K562 (cell line): ENCODE data around the gene CNTRL. TPM values are rescaled to one million over a fixed set of nuclear protein-coding genes. Genes with fewer than 3 reads are reported as not detected.
A peak's percentile ranks its signal among the peaks of the same experiment; 100 is the strongest.

ENCODE experiments used
- ATAC-seq: fragments of 200-7000 bp; cut with Tn5 transposase; 3 replicates; pipeline ENCODE4 v1.9.1; 2020; ENCODE audit warnings: moderate library complexity
- BruUV-seq: library from RNA; stranded (reverse); fragments of 400-500 nt; replicated peaks from 2 replicates; lab custom pipeline; 2021; lab: Mats Ljungman, UMichigan
- CTCF ChIA-PET: fragments of 300-600 bp; formaldehyde crosslinking; extraction: SDS; loops from one replicate; lab custom pipeline; 2021; ENCODE audit warnings: low intra/inter-chr PET ratio; lab: Yijun Ruan, JAX
- POLR2A ChIA-PET: fragments of 300-600, 350-650 bp; sonication (Branson Sonifier 250); formaldehyde crosslinking; extraction: SDS; loops from one replicate; lab custom pipeline; 2021; ENCODE audit warnings: antibody characterized with exemption, inconsistent platforms; lab: Yijun Ruan, JAX
- DNase-seq, 4 experiments: peaks; one replicate each; pipeline versions ENCODE4 v3.0.0 to v3.0.0-alpha.2; 2011 to 2018; ENCODE audit warnings: low spot score in 3 of 4, mixed read lengths in 3 of 4; ENCODE audit errors: extremely low read depth in 1 of 4
- FAIRE-seq: peaks from 2 replicates; lab custom pipeline; 2011; peaks lifted over from hg19 to GRCh38; lab: Jason Lieb, UNC
- H2AFZ ChIP-seq: 2 replicates; pipeline ENCODE4 v1.6.0; 2011; ENCODE audit warnings: low read depth, low read length, control low read depth, inconsistent platforms
- H3K27ac ChIP-seq: fragments of 200-600 bp; 3 replicates; pipeline ENCODE4 v1.8.0; 2011; ENCODE audit warnings: low read depth, mild to moderate bottlenecking, control low read depth, inconsistent platforms, low read length, moderate library complexity, mixed read lengths; ENCODE audit errors: extremely low read depth
- H3K27me3 ChIP-seq, 2 experiments: fragments of 300-600 bp in 1 of 2; 2 replicates in 1 of 2; 3 replicates in 1 of 2; pipeline versions ENCODE4 v1.6.0 to v1.8.0; 2011; ENCODE audit warnings: inconsistent platforms in 2 of 2, low read length in 2 of 2, mild to moderate bottlenecking in 1 of 2, mixed read lengths in 1 of 2, moderate library complexity in 1 of 2; ENCODE audit not compliant: control insufficient read depth in 2 of 2, insufficient read depth in 2 of 2
- H3K36me3 ChIP-seq: fragments of 300-600 bp; 3 replicates; pipeline ENCODE4 v1.8.0; 2011; ENCODE audit warnings: mild to moderate bottlenecking, low read length, inconsistent platforms; ENCODE audit not compliant: control insufficient read depth, insufficient read depth
- H3K4me1 ChIP-seq, 2 experiments: fragments of 200-600 bp in 1 of 2; replicated peaks in 1 of 2; 2 replicates in 1 of 2; 3 replicates in 1 of 2; pipeline versions ENCODE4 v1.5.1 to v1.8.0; 2011; ENCODE audit warnings: inconsistent platforms in 2 of 2, low read length in 2 of 2, mild to moderate bottlenecking in 1 of 2, mixed read lengths in 1 of 2, moderate library complexity in 1 of 2; ENCODE audit not compliant: control insufficient read depth in 2 of 2, insufficient read depth in 2 of 2
- H3K4me2 ChIP-seq: 2 replicates; pipeline ENCODE4 v1.6.1; 2011; ENCODE audit warnings: low read length, control low read depth, inconsistent platforms, mixed read lengths; ENCODE audit not compliant: insufficient read depth
- H3K4me3 ChIP-seq: fragments of 200-600 bp; sonication (generic), shearing (Covaris generic); 2 replicates; pipeline ENCODE4 v1.5.1; 2016; ENCODE audit warnings: control low read depth, inconsistent platforms
- H3K79me2 ChIP-seq: fragments of 200-600 bp; 3 replicates; pipeline ENCODE4 v1.8.0; 2011; ENCODE audit warnings: low read length, inconsistent platforms; ENCODE audit not compliant: control insufficient read depth, insufficient read depth
- H3K9ac ChIP-seq, 2 experiments: 2 replicates each; pipeline versions ENCODE4 v1.6.0 to v1.6.1; 2011; ENCODE audit warnings: low read depth in 2 of 2, low read length in 2 of 2, control low read depth in 1 of 2, inconsistent platforms in 1 of 2, mild to moderate bottlenecking in 1 of 2, mixed read lengths in 1 of 2; ENCODE audit not compliant: insufficient read depth in 1 of 2
- H3K9me1 ChIP-seq: one replicate; pipeline ENCODE4 v1.6.0; 2011; ENCODE audit warnings: inconsistent platforms, mild to moderate bottlenecking, low read length, moderate library complexity; ENCODE audit not compliant: control insufficient read depth, insufficient read depth
- H3K9me3 ChIP-seq: replicated peaks from 2 replicates; pipeline ENCODE4 v1.5.1; 2011; ENCODE audit warnings: low read depth, low read length, inconsistent platforms; ENCODE audit not compliant: control insufficient read depth, insufficient read depth
- H4K20me1 ChIP-seq: replicated peaks from 2 replicates; pipeline ENCODE4 v1.6.1; 2011; ENCODE audit warnings: low read length, inconsistent platforms, mixed read lengths; ENCODE audit not compliant: control insufficient read depth, insufficient read depth
- CCAR2 ChIP-seq: fragments of 200-400 bp; formaldehyde crosslinking; IDR thresholded peaks from 2 replicates; pipeline ENCODE4 v1.6.1; 2017; ENCODE audit warnings: mild to moderate bottlenecking, low read depth, low read length
- FOXA3 ChIP-seq, 2 experiments: fragments of 450-650 bp in 1 of 2; sonication (generic) in 1 of 2; formaldehyde crosslinking; IDR thresholded peaks in 1 of 2; conservative IDR thresholded peaks in 1 of 2; 2 replicates each; pipeline versions ENCODE4 v1.4.0 to v1.8.0; 2020 to 2022; ENCODE audit warnings: mild to moderate bottlenecking in 2 of 2, missing genetic modification reagents in 1 of 2
- HDGF ChIP-seq: fragments of 450-650 bp; IDR thresholded peaks from 2 replicates; pipeline ENCODE4 v1.6.1; 2016
- KLF10 ChIP-seq: fragments of 250-450 bp; sonication (Bioruptor Pico); IDR thresholded peaks from 2 replicates; pipeline ENCODE4 v1.6.1; 2021; ENCODE audit warnings: matching md5 sums
- LCOR ChIP-seq: sonication (generic); formaldehyde crosslinking; IDR thresholded peaks from 2 replicates; pipeline ENCODE4 v1.8.0; 2022; ENCODE audit warnings: mild to moderate bottlenecking, missing genetic modification reagents
- MAFK ChIP-seq: IDR thresholded peaks from 2 replicates; pipeline ENCODE4 v1.6.1; 2011; ENCODE audit warnings: low read length, improper control_type of control experiment
- NFYB ChIP-seq: IDR thresholded peaks from 2 replicates; pipeline ENCODE4 v1.6.1; 2011; ENCODE audit warnings: mild to moderate bottlenecking, moderate library complexity; ENCODE audit not compliant: insufficient read length; ENCODE audit errors: extremely low read depth
- PHF8 ChIP-seq: fragments of 200-600 bp; sonication (generic); IDR thresholded peaks from 2 replicates; pipeline ENCODE4 v1.6.1; 2012; ENCODE audit warnings: mixed run types, mild to moderate bottlenecking, inconsistent platforms, low read length, moderate library complexity, borderline replicate concordance
- SAFB ChIP-seq: fragments of 200-400 bp; formaldehyde crosslinking; IDR thresholded peaks from 2 replicates; pipeline ENCODE4 v1.6.1; 2017; ENCODE audit warnings: low read depth, low read length, borderline replicate concordance
- ZFP30 ChIP-seq: fragments of 250-450 bp; sonication (Bioruptor Pico); IDR thresholded peaks from 2 replicates; pipeline ENCODE4 v1.8.0; 2022; ENCODE audit warnings: moderate library complexity, mild to moderate bottlenecking, inconsistent platforms, borderline replicate concordance
- ZKSCAN1 ChIP-seq: fragments of 150-350 bp; IDR thresholded peaks from 2 replicates; pipeline ENCODE4 v1.6.1; 2016; ENCODE audit warnings: low read depth, low read length
- ZNF143 ChIP-seq: sonication (generic); formaldehyde crosslinking; IDR thresholded peaks from 2 replicates; pipeline ENCODE4 v1.9.0; 2022; ENCODE audit warnings: mild to moderate bottlenecking, missing genetic modification reagents
- WGBS: fragments of 100-300 bp; shearing (Covaris generic); methylation state at CpG from one replicate; pipeline ENCODE4 v1.1.6; 2016; ENCODE audit warnings: low coverage, mixed read lengths; ENCODE audit not compliant: insufficient coverage; ENCODE audit errors: missing lambda C conversion rate; 5-methylcytosine and 5-hydroxymethylcytosine counted together
- in situ Hi-C: fragments of 300-500 bp; cut with MboI; formaldehyde crosslinking; loops from 4 replicates; pipeline ENCODE4 v1.15.0; 2018; ENCODE audit warnings: inconsistent platforms, mixed read lengths
- intact Hi-C: fragments of 100-400 bp; cut with micrococcal nuclease; formaldehyde crosslinking; loops from 2 replicates; pipeline ENCODE4 v1.14.2; 2022
- polyA plus RNA-seq, 8 experiments: library from polyadenylated mRNA; depleted of rRNA in 4 of 8; stranded (reverse) in 5 of 8; unstranded in 3 of 8; fragments of >200 nt; fragmentation: Nextera tagmentation in 2 of 8; fragmentation: Illumina TruSeq in 1 of 8; extraction: Ambion mirVana in 2 of 8; extraction: Trizol in 1 of 8; gene quantifications; 2 replicates each; pipeline versions ENCODE4 v1.2.1 to v1.2.3, GENCODE V29; 2011 to 2014; ENCODE audit warnings: inconsistent platforms in 1 of 8, missing spikeins in 1 of 8
- total RNA-seq, 7 experiments: library from RNA; depleted of rRNA in 6 of 7; stranded (reverse); fragments of >200 nt in 6 of 7; fragmentation: Illumina TruSeq in 2 of 7; extraction: Trizol in 2 of 7; gene quantifications; 2 replicates each; pipeline versions ENCODE4 v1.2.1 to v1.2.3, GENCODE V29; 2011 to 2021; ENCODE audit warnings: low replicate concordance in 1 of 7

Gene CNTRL
- total and polyA plus RNA-seq, 9 of the 15 experiments (the other 6 are each of a cell fraction or from before 2014, with no cell fraction given): 9.2 to 28.9 (median 20.5) TPM

DNA sequence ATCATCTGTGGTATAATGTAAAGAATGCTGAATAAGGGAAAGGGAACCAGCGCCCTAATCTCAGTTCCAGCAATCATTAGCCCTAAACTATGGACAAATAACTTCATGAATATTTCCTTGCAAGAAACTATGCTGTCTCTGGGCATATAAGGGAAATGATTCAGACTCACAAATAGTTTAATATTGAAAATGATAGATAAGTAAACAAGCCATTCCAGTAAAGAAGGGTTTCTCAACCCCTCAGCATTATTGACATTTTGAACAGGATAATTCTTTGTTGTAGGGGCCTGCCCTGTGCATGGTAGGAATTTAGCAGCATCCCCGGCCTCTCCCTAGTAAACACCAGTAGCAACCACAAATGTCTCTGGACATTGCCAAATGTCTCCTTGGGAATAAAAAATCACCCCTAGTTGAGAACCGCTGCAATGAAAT is 48.5 kb upstream of the CNTRL start:
- CTCF ChIA-PET: no interaction called here
- no peaks in the 10 kb centered on the region for H3K79me2 ChIP-seq
- H3K4me2 ChIP-seq: no peak overlapping the region
- DNase-seq: no peak
- no peaks in the 10 kb centered on the region for H3K9me1 ChIP-seq
- no peak for FAIRE-seq
- 0 out of 2 replicates have a peak, but pooled peaks have one; percentile 4 for TF ChIP-seq MAFK
- TF ChIP-seq KLF10 (CRISPR knock-in tag): no peak
- TF ChIP-seq ZFP30 (CRISPR knock-in tag): no peak
- no peaks in the 10 kb centered on the region for H3K4me1 ChIP-seq
- in situ Hi-C loops (no loop called here), intact Hi-C loops (loop anchor here (5.0 kb wide), 1 partner anchor 96 kb away; no protein-coding TSS in a partner anchor)
- no peak overlapping the region for H2AFZ ChIP-seq
- H4K20me1 ChIP-seq: no peaks in the 10 kb centered on the region
- no peaks in the 10 kb centered on the region for H3K36me3 ChIP-seq
- POLR2A ChIA-PET: no interaction called here
- no peak for ATAC-seq
- H3K9me3 ChIP-seq: no peaks in the 10 kb centered on the region
- H3K4me3 ChIP-seq: no peak overlapping the region
- no TSS peak for BruUV-seq
- no peak overlapping the region for H3K27ac ChIP-seq
- no peak overlapping the region for H3K9ac ChIP-seq
- 9% methylated on average over 3 of the region's 3 CpGs for WGBS
- H3K27me3 ChIP-seq: 0 out of 5 replicates have a peak, but pooled peaks cover 0 to 3% of the 10 kb centered on the region in 2 experiments

DNA sequence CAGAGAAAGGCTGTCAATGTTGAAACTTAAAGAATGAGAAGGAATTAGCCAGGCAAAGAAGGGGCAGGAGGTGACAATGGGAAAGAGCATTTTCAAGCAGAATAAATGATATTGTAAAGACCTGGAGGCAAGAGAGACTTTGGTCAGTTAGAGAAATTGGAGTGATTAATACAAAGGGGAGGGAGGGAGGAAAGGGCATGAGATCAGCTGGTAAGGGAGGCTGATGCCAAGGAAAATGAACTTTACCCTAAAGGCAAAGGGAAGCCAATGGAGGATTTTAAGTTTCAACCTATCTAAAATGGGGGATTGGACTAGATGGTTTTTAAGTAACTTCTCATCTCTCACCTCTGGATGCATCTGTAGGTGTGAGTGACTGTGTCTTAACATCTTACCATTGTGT is 48.0 kb upstream of the CNTRL start:
- Histone ChIP-seq H2AFZ (no peak overlapping the region), H3K36me3 (no peaks in the 10 kb centered on the region), H3K9me1 (no peaks in the 10 kb centered on the region), H3K27ac (no peak overlapping the region), H3K9me3 (no peaks in the 10 kb centered on the region), H3K4me1 (no peaks in the 10 kb centered on the region), H3K4me2 (no peak overlapping the region), H3K4me3 (no peak overlapping the region), H3K79me2 (no peaks in the 10 kb centered on the region), H4K20me1 (no peaks in the 10 kb centered on the region), H3K27me3 (0 out of 5 replicates have a peak, but pooled peaks cover 0 to 3% of the 10 kb centered on the region in 2 experiments), H3K9ac (no peak overlapping the region)
- no TSS peak for BruUV-seq
- in situ Hi-C loops: no loop called here
- DNase-seq (no peak), FAIRE-seq (no peak), ATAC-seq (no peak)
- ChIA-PET POLR2A (no interaction called here), CTCF (no interaction called here)
- intact Hi-C loops: loop anchor here (5.0 kb wide), 1 partner anchor 96 kb away; no protein-coding TSS in a partner anchor
- TF ChIP-seq SAFB (no peak), HDGF (no peak), ZKSCAN1 (no peak), NFYB (no peak), LCOR (no peak), FOXA3 (CRISPR knock-in tag; conservative IDR thresholded peaks at IDR 0.05 in 1 of 2, IDR thresholded peaks at IDR 0.05 in 1 of 2) (no peak), PHF8 (no peak), ZNF143 (CRISPR knock-in tag) (no peak), CCAR2 (no peak)
